OCI-LY1 (cell line): ENCODE results near the gene EFNA2.

Experiments used
- CTCF ChIP-seq: fragments of 200-600 bp; sonication (generic), shearing (Covaris generic); IDR thresholded peaks from 2 replicates; pipeline ENCODE4 v1.5.1; 2017; ENCODE audit warnings: mild to moderate bottlenecking, antibody characterized with exemption, low read length, moderate library complexity, mixed read lengths
- EZH2 ChIP-seq: fragments of 200-600 bp; sonication (generic), shearing (Covaris generic); IDR thresholded peaks from 2 replicates; pipeline ENCODE4 v1.8.0; 2017; ENCODE audit warnings: borderline replicate concordance, mixed run types, mild to moderate bottlenecking, antibody characterized with exemption, low read length, moderate library complexity, mixed read lengths

GRCh38 chr19:1243768-1244692 is 41.6 kb upstream of the EFNA2 start:
- TF ChIP-seq CTCF (peak; percentile 82), EZH2 (no peak)
